H1 (cell line): Measurements from ENCODE around the gene GLIS2. TPM values are rescaled to one million over a fixed set of nuclear protein-coding genes. Genes with fewer than 3 reads are reported as not detected.

Source experiments
- CHD1 ChIP-seq: IDR thresholded peaks from 2 replicates; pipeline ENCODE4 v1.6.1; 2012; ENCODE audit warnings: low read depth, low read length, improper control_type of control experiment
- EZH2 ChIP-seq: fragments of 200-600 bp; sonication (generic); IDR thresholded peaks from 2 replicates; pipeline ENCODE4 v1.7.1; 2012; ENCODE audit warnings: low read depth, mild to moderate bottlenecking, moderate library complexity, low read length, inconsistent platforms; ENCODE audit not compliant: severe bottlenecking
- GABPA ChIP-seq: IDR thresholded peaks from 2 replicates; pipeline ENCODE4 v1.6.1; 2011; ENCODE audit warnings: mild to moderate bottlenecking, low read length, moderate library complexity, borderline replicate concordance; ENCODE audit not compliant: insufficient read depth
- JUND ChIP-seq: IDR thresholded peaks from 2 replicates; pipeline ENCODE4 v1.6.1; 2011; ENCODE audit warnings: mild to moderate bottlenecking, improper control_type of control experiment, low read length
- RBBP5 ChIP-seq: IDR thresholded peaks from 2 replicates; pipeline ENCODE4 v1.7.1; 2012; ENCODE audit warnings: low read depth, mild to moderate bottlenecking, inconsistent platforms, low read length, moderate library complexity, borderline replicate concordance
- RXRA ChIP-seq: IDR thresholded peaks from 2 replicates; pipeline ENCODE4 v1.6.1; 2011; ENCODE audit warnings: low read depth, mild to moderate bottlenecking, low read length, moderate library complexity; ENCODE audit not compliant: insufficient read depth
- SP1 ChIP-seq: IDR thresholded peaks from 2 replicates; pipeline ENCODE4 v1.6.1; 2011; ENCODE audit warnings: low read depth, low read length
- polyA plus RNA-seq, 7 experiments: library from polyadenylated mRNA; depleted of rRNA in 3 of 7; stranded (reverse) in 5 of 7; unstranded in 2 of 7; fragments of >200 nt in 5 of 7; fragments of 200-250 nt in 2 of 7; gene quantifications; 1 replicate in 5 of 7; 2 replicates in 1 of 7; 4 replicates in 1 of 7; pipeline versions ENCODE4 v1.2.1 to v1.2.3, GENCODE V29; 2011 to 2013; ENCODE audit warnings: missing spikeins in 2 of 7, mixed read lengths in 2 of 7
- total RNA-seq: library from RNA; stranded (reverse); fragmentation: NEBNext Ultra II Directional; extraction: Animal tissue kit (Norgen Biotek cat#: 25700); gene quantifications from 2 replicates; pipeline ENCODE4 v1.2.1, GENCODE V29; 2021
- TF ChIP-seq, protein P1 (sequence below): fragments of 300-600 bp; sonication (generic); IDR thresholded peaks from 2 replicates; pipeline ENCODE4 v1.7.1; 2012; ENCODE audit warnings: low read length, moderate library complexity, mild to moderate bottlenecking, inconsistent platforms; ENCODE audit not compliant: insufficient replicate concordance

The GLIS2 gene
- total and polyA plus RNA-seq, 2 of the 8 experiments (the other 6 are each of a cell fraction or from before 2014, with no cell fraction given), result 4.3 to 17.4 TPM

DNA sequence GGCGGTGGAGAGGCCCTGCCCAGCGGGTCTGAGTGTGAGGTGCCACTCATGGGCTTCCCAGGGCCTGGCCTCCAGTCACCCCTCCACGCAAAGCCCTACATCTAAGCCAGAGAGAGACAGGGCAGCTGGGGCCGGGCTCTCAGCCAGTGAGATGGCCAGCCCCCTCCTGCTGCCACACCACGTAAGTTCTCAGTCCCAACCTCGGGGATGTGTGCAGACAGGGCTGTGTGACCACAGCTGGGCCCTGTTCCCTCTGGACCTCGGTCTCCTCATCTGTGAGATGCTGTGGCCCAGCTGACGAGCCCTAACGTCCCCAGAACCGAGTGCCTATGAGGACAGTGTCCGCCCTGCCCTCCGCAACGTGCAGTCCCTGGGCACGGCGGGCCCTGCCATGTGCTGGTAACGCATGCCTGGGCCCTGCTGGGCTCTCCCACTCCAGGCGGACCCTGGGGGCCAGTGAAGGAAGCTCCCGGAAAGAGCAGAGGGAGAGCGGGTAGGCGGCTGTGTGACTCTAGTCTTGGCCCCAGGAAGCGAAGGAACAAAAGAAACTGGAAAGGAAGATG lies 67.0 kb downstream of the GLIS2 start (continued):
- TF ChIP-seq, protein P1, sequence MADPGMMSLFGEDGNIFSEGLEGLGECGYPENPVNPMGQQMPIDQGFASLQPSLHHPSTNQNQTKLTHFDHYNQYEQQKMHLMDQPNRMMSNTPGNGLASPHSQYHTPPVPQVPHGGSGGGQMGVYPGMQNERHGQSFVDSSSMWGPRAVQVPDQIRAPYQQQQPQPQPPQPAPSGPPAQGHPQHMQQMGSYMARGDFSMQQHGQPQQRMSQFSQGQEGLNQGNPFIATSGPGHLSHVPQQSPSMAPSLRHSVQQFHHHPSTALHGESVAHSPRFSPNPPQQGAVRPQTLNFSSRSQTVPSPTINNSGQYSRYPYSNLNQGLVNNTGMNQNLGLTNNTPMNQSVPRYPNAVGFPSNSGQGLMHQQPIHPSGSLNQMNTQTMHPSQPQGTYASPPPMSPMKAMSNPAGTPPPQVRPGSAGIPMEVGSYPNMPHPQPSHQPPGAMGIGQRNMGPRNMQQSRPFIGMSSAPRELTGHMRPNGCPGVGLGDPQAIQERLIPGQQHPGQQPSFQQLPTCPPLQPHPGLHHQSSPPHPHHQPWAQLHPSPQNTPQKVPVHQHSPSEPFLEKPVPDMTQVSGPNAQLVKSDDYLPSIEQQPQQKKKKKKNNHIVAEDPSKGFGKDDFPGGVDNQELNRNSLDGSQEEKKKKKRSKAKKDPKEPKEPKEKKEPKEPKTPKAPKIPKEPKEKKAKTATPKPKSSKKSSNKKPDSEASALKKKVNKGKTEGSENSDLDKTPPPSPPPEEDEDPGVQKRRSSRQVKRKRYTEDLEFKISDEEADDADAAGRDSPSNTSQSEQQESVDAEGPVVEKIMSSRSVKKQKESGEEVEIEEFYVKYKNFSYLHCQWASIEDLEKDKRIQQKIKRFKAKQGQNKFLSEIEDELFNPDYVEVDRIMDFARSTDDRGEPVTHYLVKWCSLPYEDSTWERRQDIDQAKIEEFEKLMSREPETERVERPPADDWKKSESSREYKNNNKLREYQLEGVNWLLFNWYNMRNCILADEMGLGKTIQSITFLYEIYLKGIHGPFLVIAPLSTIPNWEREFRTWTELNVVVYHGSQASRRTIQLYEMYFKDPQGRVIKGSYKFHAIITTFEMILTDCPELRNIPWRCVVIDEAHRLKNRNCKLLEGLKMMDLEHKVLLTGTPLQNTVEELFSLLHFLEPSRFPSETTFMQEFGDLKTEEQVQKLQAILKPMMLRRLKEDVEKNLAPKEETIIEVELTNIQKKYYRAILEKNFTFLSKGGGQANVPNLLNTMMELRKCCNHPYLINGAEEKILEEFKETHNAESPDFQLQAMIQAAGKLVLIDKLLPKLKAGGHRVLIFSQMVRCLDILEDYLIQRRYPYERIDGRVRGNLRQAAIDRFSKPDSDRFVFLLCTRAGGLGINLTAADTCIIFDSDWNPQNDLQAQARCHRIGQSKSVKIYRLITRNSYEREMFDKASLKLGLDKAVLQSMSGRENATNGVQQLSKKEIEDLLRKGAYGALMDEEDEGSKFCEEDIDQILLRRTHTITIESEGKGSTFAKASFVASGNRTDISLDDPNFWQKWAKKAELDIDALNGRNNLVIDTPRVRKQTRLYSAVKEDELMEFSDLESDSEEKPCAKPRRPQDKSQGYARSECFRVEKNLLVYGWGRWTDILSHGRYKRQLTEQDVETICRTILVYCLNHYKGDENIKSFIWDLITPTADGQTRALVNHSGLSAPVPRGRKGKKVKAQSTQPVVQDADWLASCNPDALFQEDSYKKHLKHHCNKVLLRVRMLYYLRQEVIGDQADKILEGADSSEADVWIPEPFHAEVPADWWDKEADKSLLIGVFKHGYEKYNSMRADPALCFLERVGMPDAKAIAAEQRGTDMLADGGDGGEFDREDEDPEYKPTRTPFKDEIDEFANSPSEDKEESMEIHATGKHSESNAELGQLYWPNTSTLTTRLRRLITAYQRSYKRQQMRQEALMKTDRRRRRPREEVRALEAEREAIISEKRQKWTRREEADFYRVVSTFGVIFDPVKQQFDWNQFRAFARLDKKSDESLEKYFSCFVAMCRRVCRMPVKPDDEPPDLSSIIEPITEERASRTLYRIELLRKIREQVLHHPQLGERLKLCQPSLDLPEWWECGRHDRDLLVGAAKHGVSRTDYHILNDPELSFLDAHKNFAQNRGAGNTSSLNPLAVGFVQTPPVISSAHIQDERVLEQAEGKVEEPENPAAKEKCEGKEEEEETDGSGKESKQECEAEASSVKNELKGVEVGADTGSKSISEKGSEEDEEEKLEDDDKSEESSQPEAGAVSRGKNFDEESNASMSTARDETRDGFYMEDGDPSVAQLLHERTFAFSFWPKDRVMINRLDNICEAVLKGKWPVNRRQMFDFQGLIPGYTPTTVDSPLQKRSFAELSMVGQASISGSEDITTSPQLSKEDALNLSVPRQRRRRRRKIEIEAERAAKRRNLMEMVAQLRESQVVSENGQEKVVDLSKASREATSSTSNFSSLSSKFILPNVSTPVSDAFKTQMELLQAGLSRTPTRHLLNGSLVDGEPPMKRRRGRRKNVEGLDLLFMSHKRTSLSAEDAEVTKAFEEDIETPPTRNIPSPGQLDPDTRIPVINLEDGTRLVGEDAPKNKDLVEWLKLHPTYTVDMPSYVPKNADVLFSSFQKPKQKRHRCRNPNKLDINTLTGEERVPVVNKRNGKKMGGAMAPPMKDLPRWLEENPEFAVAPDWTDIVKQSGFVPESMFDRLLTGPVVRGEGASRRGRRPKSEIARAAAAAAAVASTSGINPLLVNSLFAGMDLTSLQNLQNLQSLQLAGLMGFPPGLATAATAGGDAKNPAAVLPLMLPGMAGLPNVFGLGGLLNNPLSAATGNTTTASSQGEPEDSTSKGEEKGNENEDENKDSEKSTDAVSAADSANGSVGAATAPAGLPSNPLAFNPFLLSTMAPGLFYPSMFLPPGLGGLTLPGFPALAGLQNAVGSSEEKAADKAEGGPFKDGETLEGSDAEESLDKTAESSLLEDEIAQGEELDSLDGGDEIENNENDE, result no peak
- TF ChIP-seq RBBP5, result no peak
- TF ChIP-seq SP1, result no peak
- TF ChIP-seq GABPA, result no peak
- no peak for TF ChIP-seq CHD1
- TF ChIP-seq EZH2, result no peak
- no peak for TF ChIP-seq RXRA
- no peak for TF ChIP-seq JUND
- TF ChIP-seq, all 59 proteins: peak for 0
